A673 (cell line): Measurements from ENCODE around the gene EXOC1L.

Experiments
- CTCF ChIP-seq: fragments of 300-800, 200-600 bp; sonication (generic); conservative IDR thresholded peaks from 2 replicates; pipeline ENCODE4 v1.5.1; 2017; ENCODE audit warnings: low read depth, mild to moderate bottlenecking, antibody characterized with exemption, low read length, moderate library complexity, mixed read lengths
- EZH2 ChIP-seq: fragments of 200-600 bp; sonication (generic); IDR thresholded peaks from 2 replicates; pipeline ENCODE4 v1.6.1; 2017; ENCODE audit warnings: borderline replicate concordance, low read depth, mild to moderate bottlenecking, mixed read lengths, antibody characterized with exemption, low read length; ENCODE audit not compliant: poor library complexity, severe bottlenecking

DNA sequence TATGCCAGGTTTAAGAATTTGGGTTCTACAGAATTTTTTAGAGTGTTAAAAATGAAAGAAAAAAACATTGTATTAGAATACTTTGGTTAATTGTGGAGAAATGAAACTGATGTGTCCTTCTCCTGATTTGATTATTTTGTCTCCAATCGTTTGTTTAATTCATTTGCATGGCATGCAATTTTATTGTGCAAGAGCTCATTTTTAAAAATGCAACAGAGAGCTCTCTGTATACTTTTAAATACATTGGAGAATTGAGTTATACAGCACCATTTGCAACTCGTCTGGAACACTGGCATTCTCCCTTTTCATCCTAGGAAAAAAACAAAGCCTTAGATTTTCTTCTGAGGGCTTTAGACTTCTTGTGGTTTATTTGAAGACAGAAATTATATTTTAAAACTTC is 689 bp downstream of the EXOC1L start:
- TF ChIP-seq CTCF (no peak), EZH2 (no peak)
